Renal cortical epithelial cell (primary cell): ENCODE data around the gene ATP5F1E. TPM values are rescaled to one million over a fixed set of nuclear protein-coding genes. Genes with fewer than 3 reads are reported as not detected.
A peak's percentile ranks its signal among the peaks of the same experiment; 100 is the strongest.

Experiments
- DNase-seq: peaks from one replicate; pipeline ENCODE4 v3.0.0-alpha.2; 2011; ENCODE audit warnings: low read depth
- total RNA-seq: library from RNA; depleted of rRNA; stranded (reverse); fragments of >200 nt; gene quantifications from 2 replicates; pipeline ENCODE4 v1.2.3, GENCODE V29; 2014

The ATP5F1E gene
- total RNA-seq, 1 donor from 2014 or later, result 22.2 TPM

DNA sequence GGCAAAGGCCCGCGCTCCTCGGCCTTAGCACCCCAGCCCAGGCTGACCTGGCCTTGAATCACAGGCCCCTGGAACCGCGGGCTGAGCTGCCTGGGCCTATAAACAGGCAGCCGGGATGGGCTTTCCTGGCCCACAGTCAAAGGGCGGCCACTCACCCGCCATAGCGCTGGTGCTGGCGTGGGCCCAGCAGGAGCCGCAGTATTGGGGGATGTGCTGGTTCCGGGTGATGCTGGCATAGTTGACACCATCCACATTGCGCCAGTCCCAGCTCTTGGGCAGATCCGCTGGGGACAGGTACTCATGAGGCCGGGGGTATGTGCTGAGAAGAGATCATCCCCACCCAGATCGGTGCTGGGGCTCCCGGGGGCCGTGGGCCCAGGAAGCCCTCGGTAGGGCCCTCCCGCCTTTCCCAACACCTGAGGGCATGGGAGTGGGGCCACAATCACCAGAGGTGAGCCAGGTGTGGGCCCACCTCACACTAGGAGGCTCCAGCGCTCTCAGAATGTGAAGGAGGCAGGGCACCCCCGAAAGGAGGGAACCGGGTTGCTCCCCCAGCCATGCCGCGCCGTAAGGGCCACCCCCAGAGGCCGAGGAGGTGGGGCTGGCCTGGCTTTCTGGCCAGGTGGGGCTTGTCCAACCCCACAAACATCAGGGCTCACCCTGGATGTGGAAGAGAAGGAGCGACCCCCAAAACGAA, 25.8 kb downstream of the ATP5F1E start:
- no peak for DNase-seq

DNA sequence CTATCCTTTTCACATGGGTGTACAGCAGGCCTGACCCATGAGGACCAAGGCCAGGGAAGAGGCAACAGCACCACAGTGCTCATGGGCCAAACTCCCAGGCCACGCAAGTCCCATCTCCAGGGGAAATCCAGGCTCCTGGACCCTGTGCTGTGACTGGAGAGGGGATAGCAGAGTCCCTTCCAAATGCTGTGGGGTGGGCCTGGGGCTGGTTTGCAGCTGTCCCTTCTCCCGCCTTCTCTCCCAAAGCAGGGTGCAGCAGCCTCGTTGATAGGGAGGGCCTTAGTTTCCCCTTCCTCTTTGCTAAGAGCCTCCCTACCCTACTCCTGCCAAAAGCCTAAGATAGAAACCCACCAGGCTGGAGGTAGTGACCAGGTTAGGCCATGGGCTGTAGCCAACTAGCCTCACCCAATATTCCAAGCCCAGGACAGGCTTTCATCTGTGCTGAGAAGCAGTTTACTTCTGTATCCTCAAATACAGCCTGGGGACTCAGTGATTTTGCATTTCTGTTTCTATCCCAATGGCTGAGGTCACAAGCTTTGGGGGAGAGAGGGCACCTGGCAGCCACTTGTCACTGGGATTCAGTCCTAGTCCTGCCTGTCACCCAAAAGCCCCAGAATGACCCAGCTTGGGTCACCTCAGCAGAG, 26.5 kb downstream of the ATP5F1E start:
- DNase-seq, result no peak

DNA sequence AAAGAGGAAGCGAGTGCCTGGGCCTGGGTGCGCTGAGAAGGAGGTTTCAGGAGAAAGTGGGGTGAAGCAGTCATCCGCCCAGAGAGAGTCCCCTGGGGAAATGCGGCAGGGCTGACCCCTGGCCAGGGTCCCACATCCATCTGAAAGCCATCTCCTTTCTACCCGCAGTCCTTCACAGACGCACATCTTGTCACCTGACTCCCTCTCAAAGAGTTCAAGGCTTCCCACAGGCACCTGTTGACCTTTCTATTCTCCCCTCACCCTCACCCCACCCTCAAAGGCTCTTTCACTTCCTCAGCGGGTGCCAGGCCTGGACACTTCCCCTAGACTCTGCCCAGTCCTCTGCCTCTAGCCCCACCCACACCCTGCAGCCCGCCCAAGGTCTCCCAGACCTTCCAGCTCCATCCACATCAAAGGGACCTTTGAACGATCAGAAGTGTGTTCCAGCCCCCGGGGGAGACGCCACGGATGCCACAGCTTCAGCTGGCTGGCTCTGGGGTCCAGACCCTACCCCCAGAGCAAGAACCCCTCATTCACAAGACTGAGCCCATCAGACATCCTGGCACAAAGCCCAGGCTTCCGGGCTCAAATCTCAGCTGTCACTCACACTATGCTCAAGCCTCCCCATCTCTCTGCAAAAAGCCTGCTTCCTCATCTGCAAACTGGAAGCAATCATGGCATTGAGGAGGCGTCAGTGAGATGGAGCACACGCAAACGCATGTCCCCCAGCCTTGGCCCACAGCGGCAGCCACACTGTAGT, 27.2 kb downstream of the ATP5F1E start:
- DNase-seq, result no peak

DNA sequence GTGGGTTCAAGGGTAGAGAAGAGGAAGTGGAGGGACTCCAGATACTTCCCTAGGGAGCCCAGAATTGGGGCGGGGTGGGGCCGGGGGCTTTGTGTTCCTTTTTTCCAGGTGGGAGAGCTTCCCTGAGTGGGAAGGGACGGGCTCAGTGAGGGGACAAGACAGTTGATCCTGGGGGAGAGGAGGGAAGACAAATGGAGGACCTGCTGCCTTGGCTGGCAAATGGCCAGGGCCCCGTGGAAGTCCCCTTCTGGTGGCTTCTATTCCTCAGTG, 27.7 kb downstream of the ATP5F1E start:
- no peak for DNase-seq

DNA sequence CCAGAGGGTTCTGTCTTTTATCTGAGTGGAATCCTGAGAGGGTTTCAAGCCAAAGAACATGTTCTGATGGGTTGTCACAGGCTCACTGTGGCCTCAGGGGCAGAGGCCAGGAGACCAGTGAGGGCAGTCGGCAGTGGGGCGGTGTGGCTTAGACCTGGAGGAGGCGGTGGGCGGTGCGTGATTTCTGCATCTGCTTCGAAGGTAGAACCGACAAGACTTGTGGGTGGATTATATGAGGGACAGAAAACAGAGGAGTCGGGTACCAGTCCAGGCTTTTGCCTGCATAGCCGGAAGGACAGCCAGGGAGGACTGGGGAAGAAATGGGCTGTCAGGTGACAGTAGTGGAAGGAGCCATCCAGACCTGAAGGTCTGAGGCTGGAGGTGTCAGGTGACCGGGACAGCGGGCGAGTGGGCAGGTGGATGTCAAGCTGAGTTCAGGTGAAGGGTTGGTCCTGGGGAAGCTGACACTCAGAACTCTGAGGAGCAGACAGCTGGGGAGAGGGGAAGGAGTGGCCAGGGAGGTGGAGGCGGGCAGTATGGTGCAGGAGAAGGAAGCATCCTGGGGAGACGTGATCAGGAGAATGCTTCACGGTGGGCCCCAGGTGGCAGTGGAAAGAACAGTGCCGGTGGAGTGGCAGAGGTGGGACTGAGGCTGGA, 28.2 kb downstream of the ATP5F1E start:
- DNase-seq, result no peak

DNA sequence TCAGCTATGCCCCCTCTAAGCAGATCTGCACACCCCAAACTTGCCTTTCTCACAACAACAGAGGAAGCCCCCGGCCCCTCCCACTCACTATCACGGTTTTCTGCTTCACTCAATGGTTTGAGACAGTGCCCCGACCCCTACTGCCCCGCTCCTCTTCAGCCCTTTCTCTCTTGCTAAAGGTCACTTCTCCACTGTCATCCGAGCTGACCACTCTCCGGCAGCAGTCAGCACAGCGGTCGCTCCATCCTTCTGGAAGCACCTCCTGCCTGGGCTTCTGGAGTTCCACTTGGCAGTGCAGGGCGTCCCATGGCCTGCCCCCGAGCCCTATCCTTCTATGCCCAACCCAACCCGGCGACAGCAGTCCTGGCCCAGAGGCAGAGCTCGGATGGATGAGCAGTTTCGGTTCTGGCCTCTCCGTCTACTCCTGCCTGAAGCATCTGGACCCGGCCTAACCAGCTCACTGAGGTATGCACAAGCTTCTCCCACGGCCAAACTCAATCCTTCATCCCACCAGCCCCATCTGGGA, 29.2 kb downstream of the ATP5F1E start:
- DNase-seq, result no peak

DNA sequence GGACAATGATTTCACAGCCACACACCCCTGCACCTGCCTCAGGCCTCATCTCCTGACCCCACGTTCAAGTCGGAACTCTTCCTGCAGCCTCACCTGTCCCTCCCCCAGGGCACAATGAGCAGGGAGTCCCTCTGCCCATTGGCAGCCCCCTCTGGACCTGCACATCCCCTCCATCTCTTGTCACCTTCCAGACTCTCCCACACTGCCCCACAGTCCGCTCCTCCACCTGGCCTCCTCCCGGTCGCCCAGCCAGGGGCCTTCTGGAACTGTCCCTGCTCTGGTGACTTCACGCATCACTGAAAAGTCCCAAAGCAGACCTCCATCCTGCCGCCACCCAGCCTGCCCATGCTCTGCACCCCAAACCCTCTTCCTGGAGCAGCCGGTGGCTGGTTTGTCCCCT, 29.7 kb downstream of the ATP5F1E start:
- DNase-seq, result no peak

DNA sequence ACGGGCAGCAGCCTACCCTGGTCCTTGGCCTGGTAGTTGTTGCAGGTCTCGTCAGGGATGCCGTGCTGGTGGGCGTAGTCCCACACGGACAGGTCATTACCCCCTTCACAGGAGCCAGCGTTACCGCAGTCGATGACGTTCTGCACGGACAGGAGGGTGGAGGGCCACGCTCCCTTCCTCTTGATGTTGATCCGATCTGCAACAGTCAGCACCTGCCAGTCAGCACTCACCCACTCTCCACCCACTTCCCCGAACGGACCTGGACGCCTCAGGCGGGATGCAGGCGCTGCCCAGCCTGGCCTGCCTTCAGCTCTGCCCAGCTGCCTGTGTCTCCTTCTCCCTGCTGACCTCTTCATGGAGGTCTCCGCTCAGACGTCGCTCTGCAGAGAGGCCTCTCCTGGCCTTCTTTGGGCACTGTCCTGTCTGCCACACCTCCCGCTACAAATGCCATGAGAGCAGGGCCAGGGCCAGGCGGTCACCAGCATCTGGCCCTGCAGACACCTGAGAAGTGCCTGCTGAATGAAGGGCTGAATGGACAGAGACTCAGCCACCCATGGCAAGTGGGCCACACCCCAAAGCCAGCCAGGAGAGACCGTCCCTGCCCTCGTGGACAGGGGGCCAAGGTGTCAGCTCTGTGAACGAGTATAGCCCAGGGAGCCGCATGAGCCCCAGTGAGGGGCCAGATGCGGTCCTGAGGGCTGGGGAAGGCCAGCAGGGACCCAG, 30.5 kb downstream of the ATP5F1E start:
- no peak for DNase-seq

DNA sequence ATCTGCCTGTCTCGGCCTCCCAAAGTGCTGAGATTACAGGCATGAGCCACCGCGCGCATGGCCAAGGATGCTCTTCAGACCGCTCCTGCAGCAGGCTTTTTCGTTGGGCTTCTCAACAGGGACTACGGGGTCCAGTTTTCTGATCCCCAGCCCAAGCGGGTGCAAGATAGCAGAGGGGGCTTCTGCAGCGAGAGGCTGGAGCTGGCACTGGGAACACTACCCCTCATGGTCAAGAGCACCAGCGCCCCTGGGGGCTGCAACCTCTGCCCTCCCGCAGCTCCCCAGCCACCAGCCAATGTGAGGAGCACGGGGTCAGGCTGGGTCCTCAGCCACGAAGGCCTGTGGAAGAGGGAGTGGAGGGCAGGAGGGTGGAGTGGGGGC, 31.1 kb downstream of the ATP5F1E start:
- DNase-seq, result no peak

DNA sequence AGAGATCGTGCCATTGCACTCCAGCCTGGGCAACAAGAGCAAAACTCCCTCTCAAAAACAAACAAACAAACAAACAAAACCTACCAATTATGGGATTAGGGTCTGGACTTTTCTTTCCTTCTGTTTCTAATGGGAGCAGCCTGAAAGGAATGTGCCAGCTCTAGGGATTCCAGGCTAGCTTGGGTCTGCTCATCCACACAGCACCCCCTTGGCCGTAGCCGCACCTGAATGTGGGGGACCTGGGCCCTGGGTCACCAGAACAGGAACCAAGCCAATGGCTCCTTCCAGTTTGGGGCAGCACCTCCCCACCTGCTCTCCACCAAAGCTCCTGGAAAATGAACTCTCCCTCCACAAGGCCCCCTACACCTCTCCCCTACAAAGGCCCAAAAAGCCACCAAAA, 31.8 kb downstream of the ATP5F1E start:
- no peak for DNase-seq

DNA sequence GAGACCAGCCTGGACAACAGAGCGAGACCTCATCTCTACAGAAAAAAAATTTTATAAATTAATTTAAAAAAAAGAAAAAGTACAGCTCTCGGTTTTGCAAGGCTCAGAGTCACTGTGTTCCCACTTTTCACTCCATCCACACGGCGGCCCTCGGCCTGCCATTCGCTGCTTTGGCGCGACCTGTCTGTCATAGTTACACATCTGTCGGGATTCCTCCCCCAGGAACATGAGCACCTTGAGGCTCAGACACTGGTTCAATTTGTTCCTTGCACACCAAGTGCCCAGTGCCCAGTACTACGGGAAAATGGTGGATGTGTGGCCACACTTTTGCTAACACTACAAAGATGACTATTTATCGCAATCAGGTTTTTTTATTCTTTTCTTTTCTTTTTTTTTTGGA, 33.5 kb downstream of the ATP5F1E start:
- DNase-seq, result no peak

DNA sequence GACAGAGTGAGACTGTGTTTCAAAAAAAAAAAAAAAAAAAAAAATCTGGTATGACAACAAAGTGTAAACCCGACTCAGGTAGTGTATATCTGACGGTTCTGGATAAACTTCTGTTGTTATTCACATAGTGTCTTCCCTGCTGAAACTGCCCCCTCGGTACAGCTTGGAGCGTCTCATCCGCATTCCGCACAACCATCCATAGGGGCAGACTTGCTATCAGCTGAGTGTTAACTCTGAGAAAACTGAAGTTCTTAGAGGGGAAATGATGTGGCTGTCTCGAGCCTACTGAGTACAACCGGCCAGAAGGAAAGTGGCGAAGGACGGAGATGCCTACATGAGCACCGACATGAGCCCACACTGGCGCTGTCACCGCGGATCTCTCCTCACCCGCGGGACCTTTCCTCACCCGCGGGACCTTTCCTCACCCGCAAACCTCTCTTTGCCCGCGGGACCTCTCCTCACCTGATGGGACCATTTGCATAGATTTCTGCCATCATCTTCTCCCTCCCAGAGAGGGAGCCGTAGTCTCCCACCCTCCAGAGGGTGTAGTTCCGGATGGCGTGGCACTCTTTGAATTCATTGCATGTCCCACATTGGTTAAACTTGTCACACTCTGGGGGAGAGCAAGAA, 34.9 kb downstream of the ATP5F1E start:
- no peak for DNase-seq

DNA sequence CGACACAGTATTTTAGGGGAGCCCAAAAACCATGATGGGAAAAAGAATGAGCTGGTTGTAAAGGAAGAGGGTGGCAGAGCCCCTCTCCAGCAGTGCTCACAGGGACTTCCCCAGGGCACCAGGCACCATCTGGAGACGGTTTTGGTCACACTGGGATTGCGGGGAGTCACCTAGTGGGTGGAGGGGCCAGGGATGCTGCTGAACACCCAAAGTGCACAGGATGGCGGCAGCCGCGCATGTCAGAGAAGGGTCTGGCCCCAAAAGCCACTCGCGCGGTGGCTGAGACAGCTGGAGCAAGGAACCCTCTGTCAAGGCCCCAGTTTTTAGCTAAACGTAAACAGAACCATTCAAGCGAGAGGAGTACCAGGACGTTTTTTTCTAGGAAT, 35.9 kb downstream of the ATP5F1E start:
- no peak for DNase-seq

DNA sequence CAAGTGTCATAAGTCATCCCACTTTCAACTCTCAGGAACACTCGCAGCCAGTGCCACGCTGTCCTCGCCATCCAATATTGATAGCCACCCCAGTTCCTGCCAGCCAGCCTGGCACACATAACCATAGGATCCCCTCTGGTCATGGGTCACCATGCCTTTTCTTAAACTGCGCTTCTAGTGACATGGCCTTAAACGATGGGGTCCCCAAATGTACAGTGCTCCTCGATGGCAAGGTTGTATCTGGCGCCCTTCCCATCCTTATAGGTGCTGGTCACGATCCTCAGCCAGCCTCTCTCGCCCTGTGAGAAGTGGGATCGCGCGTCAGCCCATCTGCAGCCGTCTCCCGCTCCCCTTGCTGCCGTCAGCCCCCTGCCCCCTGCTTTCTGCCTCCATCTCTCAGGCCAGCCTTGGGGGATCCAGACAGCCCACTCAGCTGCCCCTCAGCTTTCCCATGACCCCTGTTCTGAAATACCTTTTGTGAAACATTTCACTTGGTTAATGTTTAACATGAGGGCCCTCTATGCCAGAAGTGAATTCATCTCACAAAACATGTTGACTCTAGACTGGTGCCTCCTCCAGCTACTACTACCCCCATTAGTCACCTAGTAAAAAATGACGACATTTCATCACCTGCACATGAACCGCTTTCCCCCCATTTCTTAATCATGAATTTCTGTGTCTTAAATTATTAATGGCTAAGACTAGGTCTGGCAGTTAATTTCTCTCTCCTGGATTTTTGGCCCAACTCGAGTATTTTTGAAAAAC, 36.5 kb downstream of the ATP5F1E start:
- DNase-seq, result peak; percentile 90

DNA sequence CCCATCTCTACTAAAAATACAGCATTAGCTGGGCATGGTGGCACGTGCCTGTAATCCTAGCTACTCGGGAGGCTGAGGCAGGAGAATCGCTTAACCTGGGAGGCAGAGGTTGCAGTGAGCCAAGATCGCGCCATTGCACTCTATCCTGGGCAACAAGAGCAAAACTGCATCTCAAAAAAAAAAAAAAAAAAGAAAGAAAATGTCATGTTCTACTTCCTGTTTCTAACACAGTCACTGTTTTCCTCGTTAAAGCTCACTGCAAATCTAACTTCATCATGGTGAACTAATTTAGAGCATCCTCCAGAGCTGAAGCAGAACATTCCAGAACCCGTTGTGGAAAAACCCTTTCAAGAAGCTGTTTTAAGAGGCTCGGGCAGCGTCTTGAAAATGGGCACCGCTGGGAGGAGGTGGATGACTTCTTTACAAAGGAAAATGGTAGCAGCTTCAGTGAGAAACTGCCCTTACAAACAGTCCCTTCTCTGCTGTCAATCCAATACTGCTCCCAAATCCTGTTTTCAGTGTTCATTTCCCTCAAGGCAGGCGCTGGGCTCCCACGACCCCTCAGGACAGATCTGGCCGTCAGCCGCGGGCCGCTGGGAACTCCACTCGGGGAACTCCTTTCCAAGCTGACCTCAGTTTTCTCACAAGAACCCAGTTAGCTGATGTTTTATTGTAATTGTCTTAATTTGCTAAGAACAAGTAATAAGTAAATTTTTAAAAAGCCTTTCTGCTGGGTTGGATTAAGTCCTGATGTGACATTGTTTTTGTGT, 37.6 kb downstream of the ATP5F1E start:
- DNase-seq, result no peak

DNA sequence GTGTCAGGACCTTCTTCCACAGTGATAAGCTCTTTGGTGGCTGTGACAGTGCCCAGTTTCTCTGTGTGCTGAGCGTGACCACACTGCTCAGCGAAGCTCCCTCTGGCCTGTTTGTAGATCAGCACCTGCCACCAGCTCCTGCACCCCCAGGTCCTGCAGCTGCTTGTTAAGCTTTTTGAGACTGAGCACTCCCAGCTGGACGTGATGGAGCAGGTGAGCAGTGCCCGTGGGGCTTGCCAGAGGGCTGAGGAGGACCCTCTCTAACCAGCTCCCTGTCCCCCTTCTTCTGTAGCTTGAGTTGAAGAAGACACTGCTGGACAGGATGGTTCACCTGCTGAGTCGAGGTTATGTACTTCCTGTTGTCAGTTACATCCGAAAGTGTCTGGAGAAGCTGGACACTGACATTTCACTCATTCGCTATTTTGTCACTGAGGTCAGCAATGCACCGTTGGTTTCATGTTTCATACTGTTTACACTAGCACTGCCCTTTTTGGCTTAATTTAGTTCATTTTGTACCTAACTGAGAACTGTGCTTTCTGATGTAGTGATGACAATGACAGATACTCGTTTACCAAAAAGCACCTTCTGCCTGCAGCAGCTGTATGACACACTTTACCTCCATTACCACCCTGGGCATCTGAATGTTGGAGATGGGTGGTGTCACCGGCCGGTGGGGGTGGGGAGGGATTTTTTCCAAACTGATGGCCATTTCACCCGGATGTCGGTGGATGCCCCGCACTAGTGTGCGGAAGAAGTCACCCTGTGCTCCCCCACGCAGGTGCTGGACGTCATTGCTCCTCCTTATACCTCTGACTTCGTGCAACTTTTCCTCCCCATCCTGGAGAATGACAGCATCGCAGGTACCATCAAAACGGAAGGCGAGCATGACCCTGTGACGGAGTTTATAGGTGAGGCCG, 38.5 kb downstream of the ATP5F1E start:
- DNase-seq, result no peak

DNA sequence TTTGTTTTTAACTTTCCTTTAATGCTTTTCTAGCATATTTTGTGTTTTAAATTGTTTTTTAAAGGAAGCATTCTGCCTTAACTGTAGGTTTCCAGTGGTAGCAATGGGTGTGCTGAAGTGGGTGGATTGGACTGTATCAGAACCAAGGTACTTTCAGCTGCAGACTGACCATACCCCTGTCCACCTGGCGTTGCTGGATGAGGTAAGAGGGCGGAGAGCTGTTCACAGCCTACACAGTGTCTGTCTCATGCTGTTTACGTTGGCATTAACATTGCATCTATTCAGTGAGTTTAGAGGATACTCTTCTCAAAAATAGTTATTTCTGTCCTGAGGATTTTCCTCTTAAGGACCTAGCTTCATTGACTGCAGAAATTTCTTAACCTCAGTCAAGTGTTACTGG, 39.2 kb downstream of the ATP5F1E start:
- DNase-seq, result no peak

DNA sequence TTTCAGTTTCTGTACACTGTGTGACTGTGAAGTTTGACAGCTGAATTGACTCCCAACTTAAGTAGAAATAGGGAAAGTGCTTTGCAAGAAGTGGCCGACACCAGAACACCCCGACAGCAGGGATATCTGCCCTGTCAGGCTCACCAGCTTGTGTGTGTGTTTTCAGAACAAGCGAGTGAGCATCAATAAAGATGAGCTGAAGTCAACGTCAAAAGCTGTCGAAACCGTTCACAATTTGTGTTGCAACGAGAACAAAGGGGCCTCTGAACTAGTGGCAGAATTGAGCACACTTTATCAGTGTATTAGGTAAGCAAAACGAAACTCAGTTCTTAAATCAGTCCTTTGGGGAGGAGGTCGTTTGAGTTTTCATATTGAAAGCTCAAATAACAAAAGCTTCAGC, 40.4 kb downstream of the ATP5F1E start:
- DNase-seq, result no peak
